Measurements from ENCODE around the gene PDCD1.
"Not testable (repeated sequence)": the region's sequence is repeated elsewhere in the genome, so short reads cannot be mapped to it uniquely, and the experiment has no call there.

Gene PDCD1

DNA sequence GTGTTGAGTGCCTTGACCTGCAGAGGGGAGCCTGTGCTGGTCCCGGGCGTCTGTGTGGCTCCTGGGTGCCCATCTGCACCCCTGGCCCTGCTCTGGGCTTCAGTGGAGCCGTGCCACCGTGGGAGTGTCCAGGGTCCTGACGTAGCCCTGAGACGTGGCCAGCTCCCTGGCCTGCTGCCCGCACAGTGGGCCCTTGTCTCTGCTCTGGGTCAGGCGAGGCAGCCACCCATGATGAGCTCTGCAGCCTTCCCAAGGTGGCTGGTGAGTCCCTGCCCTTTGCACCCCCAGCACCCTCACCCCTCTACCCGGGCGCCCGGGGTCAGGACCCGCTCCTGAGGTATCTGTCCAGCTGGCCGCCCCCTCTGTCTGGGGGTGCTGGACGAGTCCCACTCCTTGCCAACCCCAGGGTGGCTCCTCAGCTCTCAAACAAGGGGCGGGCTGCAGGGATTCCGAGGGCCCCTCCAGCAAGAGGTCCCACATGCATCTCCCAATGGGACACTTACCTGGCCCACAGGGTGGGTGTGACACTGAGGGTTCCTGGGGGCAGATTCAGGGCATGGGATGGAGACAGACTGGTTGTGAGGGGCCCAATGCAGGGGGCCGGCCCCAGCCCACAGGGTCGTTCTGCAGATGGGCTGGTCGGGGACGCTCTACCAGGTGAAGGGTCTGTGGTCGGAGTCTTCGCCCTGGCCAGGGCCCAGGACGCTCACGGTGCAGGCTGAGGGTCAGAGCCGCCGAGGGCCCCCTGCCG lies 47.3 kb downstream of the PDCD1 start:
- DNase-seq, result no peak

- no peak for DNase-seq
Observed at GRCh38 chr2:241810307-241811200, 48.1 kb downstream of the PDCD1 start.

DNA sequence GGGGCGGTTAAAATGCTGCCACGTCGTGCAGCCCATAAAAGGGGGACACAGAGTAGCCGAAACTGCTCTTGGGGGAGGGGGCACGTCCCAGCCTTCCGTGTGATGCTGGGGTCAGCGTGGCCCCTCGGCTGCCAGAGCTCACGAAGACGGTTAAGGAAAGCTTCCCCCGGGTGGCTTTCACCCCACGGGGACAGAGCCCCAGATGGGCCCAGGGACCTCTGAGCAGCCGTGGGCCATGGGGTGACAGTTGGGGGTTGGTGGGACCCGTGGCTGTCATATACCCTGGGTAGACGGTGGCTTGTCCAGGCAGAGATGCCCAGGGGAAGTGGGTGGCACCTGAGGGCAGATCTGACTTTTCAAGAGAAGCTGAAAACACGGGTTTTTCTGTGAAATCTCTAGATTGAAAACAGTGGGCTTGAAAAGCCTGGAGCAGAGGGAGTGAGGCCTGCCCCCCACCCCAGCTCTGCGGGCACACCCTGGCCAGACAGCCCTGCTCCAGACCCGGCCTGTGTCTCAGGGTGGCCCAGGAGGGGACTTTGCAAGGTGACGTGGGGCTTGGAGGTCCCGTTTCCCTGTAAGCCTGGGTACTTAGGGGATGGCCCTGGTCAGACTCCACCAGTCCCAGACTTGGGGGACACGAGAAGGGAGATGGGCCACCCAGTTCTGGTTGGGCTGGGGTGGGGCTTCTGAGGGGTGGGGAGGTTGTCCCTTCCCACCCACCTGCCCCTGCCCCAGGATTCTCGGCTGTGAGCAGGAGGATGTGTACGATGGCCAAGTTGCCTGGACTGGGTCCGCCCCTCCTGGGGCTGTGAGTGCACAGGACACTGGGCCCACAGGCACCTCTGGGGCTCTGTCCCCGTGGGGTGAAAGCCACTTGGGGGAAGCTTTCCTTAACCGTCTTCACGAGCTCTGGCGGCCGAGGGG lies 49.0 kb downstream of the PDCD1 start:
- no peak for DNase-seq

DNA sequence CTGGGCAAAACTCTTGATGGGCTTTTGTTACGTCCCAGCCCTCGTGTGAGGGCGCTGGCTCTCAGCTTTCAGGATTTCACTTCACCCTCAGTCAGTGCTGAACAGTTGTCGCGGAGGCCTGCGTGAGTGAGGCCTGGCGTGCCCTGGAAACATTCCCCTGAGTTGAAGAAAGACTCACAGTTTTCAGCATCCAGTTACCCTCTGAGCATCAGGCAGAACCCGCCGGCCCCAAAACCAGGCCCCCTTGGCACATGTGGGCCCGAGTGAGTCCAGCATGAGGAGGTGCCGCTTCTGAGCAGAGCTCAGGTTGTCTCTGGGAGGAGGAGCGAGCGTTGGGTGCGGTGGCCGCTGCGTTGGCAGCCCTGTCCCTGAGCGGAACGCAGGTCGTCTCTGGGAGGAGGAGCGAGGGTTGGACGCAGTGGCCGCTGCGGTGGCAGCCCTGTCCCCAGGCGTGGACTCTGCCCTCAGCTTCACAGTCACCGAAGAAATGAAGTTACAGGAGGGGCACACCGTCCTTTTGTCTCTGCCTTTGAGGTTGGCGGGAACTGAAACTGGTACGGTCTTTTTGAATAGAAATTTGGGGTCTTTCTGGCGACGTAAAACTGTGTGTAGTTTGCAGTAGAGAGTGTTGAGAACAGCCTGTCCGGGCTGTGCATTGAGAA lies 49.8 kb downstream of the PDCD1 start, which contains the start of gene NEU4:
NEU4 (plus strand) TSS at position 473 of the 662 bp plus-strand sequence. CDS start 5,292 bp downstream, outside the sequence.
- DNase-seq, result no peak

- no peak for DNase-seq
Observed at GRCh38 chr2:241808051-241808720, 50.5 kb downstream of the PDCD1 start.

GRCh38 chr2:241806217-241806616 lies 52.5 kb downstream of the PDCD1 start:
- not testable (repeated sequence) for DNase-seq

DNA sequence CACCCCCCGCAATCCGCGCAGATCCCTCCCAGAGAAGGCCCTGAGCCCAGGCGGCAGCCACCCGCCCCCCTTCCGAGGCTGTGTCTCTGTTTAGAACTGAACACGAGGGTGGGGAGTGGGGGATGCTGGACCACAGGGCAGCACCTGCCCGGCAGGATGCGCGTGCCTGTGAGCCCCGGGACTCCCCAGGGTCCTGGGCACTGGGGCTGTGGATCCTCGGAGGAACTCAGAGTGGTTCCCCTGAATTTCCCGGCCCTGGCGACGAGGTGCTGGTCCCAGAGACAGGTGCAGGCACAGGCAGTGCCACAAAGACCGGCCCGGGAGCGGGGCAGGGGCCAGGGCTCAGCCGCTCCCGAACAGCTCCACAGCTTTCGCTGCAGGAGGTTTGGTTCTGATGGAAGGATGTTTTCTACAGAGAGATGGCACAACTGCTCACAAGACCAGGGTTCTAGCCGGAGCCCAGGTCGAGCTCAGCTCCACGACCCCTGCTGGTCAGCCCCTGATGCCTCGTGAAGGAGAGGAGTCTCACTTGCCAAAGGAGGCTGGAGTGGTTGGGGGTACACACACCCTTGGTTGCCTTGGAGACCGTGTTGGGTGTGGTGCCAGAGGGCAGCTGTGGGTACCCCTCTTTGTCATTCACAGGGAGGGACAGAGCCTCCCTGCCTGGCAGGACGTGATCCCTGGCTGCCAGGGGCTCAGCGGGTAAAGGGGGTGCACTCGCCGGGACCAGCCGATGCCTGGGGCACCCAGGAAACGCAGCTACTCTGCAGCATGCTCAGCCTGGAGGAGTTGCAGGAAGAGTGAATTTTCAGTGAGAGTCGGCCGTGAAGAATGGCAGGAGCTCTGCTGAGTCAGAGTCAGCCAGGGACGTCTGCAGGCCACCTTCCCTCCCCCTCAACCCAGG lies 54.1 kb downstream of the PDCD1 start:
- DNase-seq, result peak; percentile 34

DNA sequence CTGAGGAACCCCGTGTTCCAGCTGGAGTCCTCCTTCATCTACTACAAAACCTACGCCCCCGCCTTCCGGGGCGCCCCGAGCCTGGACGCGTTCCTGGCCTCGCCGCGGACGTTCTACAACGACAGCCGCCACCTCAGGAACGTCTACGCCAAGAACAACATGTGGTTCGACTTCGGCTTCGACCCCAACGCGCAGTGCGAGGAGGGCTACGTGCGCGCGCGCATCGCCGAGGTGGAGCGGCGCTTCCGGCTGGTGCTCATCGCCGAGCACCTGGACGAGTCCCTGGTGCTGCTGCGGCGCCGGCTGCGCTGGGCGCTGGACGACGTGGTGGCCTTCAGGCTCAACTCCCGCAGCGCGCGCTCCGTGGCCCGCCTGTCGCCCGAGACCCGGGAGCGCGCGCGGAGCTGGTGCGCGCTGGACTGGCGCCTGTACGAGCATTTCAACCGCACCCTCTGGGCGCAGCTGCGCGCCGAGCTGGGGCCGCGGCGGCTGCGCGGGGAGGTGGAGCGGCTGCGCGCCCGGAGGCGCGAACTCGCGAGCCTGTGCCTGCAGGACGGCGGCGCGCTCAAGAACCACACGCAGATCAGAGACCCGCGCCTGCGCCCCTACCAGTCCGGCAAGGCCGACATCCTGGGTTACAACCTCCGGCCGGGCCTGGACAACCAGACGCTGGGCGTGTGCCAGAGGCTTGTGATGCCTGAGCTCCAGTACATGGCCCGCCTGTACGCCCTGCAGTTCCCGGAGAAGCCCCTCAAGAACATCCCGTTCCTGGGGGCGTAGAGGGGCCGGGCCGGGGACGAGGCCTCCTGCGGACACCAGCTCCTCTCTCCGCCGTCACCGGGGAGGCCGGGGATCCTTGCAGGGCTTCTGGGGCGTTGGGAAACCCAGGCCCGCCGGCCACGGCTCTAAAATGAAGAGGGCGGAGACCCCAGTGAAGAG lies 55.0 kb downstream of the PDCD1 start:
- DNase-seq, result peak; percentile 66

GRCh38 chr2:241802421-241803318 lies 56.0 kb downstream of the PDCD1 start:
- DNase-seq, result no peak

DNA sequence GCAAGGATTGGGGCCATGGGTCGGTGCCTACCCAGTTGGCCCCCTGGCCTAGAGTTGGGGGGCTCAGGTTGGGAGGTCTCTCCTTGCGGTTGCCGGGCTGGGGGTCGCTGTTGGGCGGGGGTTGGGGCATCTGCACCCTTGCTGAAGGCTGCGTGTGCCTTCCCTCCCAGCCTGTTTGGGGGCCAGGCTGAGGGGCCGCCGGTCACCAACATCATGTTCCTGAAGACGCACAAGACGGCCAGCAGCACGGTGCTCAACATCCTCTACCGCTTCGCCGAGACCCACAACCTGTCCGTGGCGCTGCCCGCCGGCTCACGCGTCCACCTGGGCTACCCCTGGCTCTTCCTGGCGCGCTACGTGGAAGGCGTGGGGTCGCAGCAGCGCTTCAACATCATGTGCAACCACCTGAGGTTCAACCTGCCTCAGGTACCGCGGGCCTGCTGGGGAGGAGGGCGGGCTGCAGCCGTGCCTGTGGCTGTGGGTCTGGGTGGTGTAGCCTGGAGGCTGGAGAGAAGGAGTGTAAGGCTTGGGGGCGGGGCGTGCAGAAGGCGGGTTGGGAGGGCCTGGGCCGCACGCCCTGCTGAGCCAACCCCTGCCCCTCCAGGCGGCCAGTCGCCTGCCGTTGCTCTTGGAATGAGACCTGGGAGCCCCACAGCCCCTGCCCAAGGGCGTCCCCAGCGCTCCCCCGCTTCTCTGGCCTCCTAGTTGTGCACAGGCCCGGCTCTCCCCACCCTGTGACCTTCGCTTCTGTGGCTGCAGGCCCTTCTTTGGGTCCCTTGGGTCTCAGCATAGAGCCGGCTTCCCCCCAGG lies 56.9 kb downstream of the PDCD1 start:
- no peak for DNase-seq

DNA sequence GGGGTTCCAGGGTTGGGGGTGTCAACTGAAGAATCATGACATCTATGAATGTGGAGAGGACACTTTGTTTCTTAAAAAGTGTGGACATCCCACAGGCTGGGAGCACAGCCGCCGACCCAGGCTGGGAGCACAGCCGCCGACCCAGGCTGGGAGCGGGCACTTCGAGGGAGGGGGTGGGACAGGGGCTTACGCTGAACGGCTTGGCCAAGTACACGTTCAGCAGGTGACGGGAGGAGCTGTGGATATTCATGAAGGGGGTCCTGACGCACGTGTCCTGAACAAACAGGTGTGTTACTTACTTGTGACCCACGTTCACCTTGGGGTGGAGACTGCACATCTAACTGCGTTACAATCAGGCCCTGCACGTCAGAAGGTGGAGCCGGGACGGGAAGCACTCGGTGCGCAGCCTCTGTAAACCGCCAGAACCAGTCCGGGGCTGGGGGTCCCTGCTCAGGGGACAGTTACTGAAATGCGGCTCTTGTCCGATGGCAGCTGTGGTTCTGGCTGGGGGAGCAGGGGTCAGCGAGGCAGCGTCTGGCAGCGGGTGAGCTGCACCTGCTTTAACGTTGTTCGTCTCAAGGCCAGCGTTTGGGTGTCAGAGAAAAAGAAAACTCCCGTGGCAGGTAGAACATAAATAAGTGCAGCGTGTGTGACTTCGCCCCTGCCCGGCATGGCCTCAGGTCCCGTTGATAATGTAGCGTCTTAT lies 58.3 kb downstream of the PDCD1 start:
- DNase-seq, result not testable (repeated sequence)
